ENCODE data around the gene RBCK1.

- TF ChIP-seq POLR2A (IDR thresholded peaks at IDR 0.05) (no peak), CTCF (IDR thresholded peaks at IDR 0.05) (no peak)
Observed at GRCh38 chr20:378961-379336, 29.1 kb upstream of the RBCK1 start.
